ENCODE measurements around the gene SERPINE2. TPM values are rescaled to one million over a fixed set of nuclear protein-coding genes. Genes with fewer than 3 reads are reported as not detected.

Gene SERPINE2
- total RNA-seq, 4 donors from 2014 or later: 6.1 to 33.3 (median 20.3) TPM

DNA sequence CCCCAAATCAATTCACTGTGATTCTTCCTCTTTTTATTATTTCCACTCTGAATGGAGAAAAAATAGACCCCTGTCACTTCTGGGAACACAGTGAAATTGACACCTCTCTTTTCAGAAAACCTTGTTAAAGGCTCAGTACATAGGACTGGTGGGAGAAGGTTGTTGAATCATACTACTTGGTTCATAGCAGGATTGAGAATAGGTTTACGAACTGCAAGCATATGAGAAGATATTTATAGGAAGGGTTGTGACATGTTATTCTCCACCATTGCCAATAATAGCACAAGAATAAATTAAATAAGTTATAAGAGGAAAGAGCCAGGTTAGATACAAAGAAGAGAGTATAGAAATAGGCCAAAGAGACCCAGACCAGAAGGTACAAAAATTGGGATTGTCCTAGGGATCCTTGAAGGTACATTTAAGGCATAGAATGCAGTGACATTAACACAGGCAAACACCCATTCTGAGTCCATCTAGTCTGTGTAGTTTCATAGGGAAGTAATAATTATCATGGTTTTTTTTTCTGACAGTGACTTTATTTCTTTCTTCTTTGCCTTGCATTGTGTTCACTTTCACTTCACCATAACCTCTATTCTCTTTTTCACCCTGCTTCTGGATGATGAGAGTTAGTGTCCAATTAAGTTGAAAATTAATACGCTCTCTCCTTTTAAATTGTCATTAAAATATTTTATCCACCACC is 21.8 kb upstream of the SERPINE2 start:
- no peak overlapping the region for H3K27ac ChIP-seq
- no peaks in the 10 kb centered on the region for H3K4me1 ChIP-seq
- WGBS, 2 donors: 94 to 95% methylated on average over 2 of the region's 2 CpGs
- no peak overlapping the region for H3K4me3 ChIP-seq (replicated peaks in 1 of 3)
- H3K27me3 ChIP-seq: no peaks in the 10 kb centered on the region
- no peak for DNase-seq
- TF ChIP-seq, protein P1, sequence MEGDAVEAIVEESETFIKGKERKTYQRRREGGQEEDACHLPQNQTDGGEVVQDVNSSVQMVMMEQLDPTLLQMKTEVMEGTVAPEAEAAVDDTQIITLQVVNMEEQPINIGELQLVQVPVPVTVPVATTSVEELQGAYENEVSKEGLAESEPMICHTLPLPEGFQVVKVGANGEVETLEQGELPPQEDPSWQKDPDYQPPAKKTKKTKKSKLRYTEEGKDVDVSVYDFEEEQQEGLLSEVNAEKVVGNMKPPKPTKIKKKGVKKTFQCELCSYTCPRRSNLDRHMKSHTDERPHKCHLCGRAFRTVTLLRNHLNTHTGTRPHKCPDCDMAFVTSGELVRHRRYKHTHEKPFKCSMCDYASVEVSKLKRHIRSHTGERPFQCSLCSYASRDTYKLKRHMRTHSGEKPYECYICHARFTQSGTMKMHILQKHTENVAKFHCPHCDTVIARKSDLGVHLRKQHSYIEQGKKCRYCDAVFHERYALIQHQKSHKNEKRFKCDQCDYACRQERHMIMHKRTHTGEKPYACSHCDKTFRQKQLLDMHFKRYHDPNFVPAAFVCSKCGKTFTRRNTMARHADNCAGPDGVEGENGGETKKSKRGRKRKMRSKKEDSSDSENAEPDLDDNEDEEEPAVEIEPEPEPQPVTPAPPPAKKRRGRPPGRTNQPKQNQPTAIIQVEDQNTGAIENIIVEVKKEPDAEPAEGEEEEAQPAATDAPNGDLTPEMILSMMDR (IDR thresholded peaks at IDR 0.05): no peak
- TF ChIP-seq POLR2A (IDR thresholded peaks at IDR 0.05): no peak
- intact Hi-C loops (cut with DNase I): no loop called here
- no peaks in the 10 kb centered on the region for H3K36me3 ChIP-seq
- H3K9me3 ChIP-seq: no peaks in the 10 kb centered on the region

DNA sequence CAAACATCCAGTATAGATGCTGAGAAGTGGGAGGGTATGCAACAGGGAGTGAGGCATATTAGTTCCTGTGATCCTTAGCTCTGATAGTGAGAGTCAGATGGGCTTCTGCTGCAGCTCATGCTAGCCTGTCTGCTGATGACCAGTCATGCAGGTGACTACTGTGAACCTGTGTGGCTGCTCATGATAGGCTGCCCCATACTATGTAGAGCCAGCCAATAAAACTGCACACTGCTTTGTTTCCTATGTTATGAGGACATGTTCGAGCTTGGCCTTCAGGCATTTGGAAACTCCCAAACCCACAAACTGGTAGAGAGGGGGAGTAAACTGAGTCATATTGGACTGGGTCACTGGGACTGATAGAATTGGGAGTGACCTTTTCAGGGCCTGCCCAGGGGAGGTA is 20.1 kb upstream of the SERPINE2 start:
- H3K27me3 ChIP-seq: no peaks in the 10 kb centered on the region
- no peaks in the 10 kb centered on the region for H3K36me3 ChIP-seq
- H3K4me3 ChIP-seq (replicated peaks in 1 of 3): no peak overlapping the region
- TF ChIP-seq, protein P1 (IDR thresholded peaks at IDR 0.05): no peak
- no peak for TF ChIP-seq POLR2A (IDR thresholded peaks at IDR 0.05)
- no peak for DNase-seq
- 85 to 100% methylated on average over 1 of the region's 1 CpG for WGBS, 2 donors
- intact Hi-C loops (cut with DNase I): no loop called here
- H3K27ac ChIP-seq: no peak overlapping the region
- H3K4me1 ChIP-seq: no peaks in the 10 kb centered on the region
- no peaks in the 10 kb centered on the region for H3K9me3 ChIP-seq

DNA sequence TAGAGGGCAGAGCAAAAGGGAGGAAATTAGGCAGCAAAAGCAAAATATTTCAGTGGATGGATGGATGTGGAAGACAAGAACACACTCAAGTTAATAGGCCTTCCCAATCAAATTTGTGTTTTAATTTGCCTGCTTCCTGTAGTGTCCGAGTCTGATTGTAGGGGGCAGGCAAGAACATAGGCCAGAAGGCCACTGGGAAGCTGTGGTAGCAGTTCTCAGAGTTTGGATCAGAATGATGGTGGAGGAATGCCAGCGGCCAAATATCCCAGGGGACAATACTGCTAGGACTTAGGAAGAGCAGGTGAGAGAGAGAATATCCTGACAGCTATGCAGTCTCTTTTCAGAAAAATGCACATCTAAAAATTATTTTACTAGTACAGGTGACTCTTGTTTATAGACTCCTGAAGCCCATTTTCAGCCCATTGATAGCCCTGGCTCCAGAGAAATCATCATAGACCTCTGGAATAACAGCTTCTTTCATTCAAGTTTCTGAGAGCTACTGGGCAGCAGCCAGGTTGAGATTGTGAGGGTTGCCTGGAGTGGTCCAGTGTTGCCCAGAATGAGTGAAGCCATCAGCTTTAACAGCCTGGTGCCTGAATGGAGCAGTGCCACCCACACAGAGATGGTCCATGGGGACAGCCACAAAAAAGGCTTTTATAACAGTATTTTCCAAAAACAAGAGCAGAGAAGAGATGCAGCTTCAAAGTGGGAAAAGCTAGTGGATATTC is 19.1 kb upstream of the SERPINE2 start:
- Histone ChIP-seq H3K27me3 (no peaks in the 10 kb centered on the region), H3K4me3 (replicated peaks in 1 of 3) (no peak overlapping the region), H3K9me3 (no peaks in the 10 kb centered on the region), H3K27ac (no peak overlapping the region), H3K36me3 (no peaks in the 10 kb centered on the region), H3K4me1 (no peaks in the 10 kb centered on the region)
- no peak for DNase-seq
- intact Hi-C loops (cut with DNase I): no loop called here
- 75 to 80% methylated on average over 2 of the region's 2 CpGs for WGBS, 2 donors
- no peak for TF ChIP-seq POLR2A (IDR thresholded peaks at IDR 0.05)
- TF ChIP-seq, protein P1 (IDR thresholded peaks at IDR 0.05): no peak

DNA sequence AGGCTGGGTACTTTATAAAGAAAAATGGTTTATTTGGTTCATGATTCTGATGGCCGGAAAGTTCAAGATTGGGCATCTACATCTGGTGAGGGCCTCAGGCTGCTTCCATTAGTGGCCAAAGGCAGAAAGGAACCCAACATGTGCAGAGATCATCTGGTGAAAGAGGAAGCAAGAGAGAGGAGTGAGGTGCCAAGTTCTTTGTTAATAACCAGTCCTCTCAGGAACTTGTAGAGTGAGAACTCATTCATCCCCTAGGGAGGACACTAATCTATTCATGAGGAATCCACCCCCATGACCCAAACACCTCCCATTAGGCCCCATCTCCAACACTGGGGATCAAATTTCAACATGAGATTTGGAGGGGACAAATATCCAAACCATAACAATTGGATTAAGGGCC is 17.8 kb upstream of the SERPINE2 start:
- Histone ChIP-seq H3K27me3 (no peaks in the 10 kb centered on the region), H3K4me3 (replicated peaks in 1 of 3) (no peak overlapping the region), H3K9me3 (no peaks in the 10 kb centered on the region), H3K36me3 (no peaks in the 10 kb centered on the region), H3K4me1 (no peaks in the 10 kb centered on the region), H3K27ac (no peak overlapping the region)
- 96 to 98% methylated on average over 1 of the region's 1 CpG for WGBS, 2 donors
- intact Hi-C loops (cut with DNase I): no loop called here
- TF ChIP-seq POLR2A (IDR thresholded peaks at IDR 0.05): no peak
- TF ChIP-seq, protein P1 (IDR thresholded peaks at IDR 0.05): no peak
- no peak for DNase-seq

DNA sequence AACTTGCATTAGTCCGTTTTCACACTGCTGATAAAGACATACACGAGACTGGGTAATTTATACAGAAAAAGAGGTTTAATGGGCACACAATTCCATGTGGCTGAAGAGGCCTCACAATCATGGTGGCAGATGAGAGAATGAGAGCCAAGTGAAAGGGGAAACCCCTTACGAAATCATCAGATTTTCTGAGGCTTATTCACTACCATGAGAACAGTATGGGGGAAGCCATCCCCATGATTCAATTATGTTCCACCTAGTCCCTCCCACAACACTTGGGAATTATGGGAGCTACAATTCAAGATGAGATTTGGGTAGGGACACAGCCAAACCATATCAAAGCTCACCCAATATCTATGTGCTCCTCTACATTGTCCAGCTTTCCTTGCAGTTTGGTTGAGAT is 16.0 kb upstream of the SERPINE2 start:
- intact Hi-C loops (cut with DNase I): no loop called here
- 88 to 94% methylated on average over 3 of the region's 3 CpGs for WGBS, 2 donors

More for the DNA sequence above, 16.0 kb upstream of the SERPINE2 start:
- no peaks in the 10 kb centered on the region for H3K9me3 ChIP-seq
- H3K36me3 ChIP-seq: no peaks in the 10 kb centered on the region
- no peaks in the 10 kb centered on the region for H3K27me3 ChIP-seq
- no peak overlapping the region for H3K27ac ChIP-seq
- no peak for DNase-seq
- H3K4me3 ChIP-seq (replicated peaks in 1 of 3): no peak overlapping the region
- TF ChIP-seq, protein P1 (IDR thresholded peaks at IDR 0.05): no peak
- TF ChIP-seq POLR2A (IDR thresholded peaks at IDR 0.05): no peak
- H3K4me1 ChIP-seq: no peaks in the 10 kb centered on the region
